ENCODE measurements around the gene PEX16. TPM values are rescaled to one million over a fixed set of nuclear protein-coding genes. Genes with fewer than 3 reads are reported as not detected.
"Not testable (repeated sequence)": the region's sequence is repeated elsewhere in the genome, so short reads cannot be mapped to it uniquely, and the experiment has no call there.

The PEX16 gene
- total and polyA plus RNA-seq, 2 experiments from 2014 or later, result 28.0 to 32.8 TPM

DNA sequence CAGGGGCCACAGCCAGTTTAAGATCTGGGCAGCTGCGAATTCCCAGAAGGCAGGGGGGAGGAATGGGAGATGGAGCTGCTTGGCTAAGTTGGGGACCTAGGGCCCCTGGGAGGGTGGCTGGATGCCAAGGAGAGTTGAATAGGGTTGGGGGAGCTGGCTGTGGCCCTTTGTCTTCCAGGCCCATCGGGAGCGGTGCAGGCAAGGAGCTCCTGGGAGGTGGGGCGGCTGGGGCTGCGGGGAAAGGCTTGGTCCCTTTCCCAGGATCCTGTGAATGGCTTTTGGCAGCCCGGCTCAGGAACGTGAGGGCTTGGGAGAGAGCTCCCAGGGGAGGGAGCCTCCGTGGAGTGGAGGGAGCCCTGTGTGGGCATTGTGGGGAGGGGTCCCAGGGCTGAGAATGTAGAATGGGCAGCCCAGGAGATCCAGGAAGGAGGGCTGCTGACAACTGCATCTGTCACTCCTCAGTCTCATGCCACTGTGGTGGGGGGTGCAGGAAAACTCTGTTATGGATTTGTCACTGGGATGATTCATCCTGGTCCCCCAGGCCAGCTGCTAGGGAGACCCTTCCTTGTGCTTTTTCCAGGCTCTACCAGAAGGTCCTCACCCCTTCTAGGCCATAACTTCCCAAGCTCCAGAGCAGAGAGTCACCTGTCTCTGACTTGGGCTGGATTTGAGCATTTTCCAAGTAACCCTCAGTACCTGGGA, 16.6 kb downstream of the PEX16 start:
- H3K4me1 ChIP-seq (ENCODE audit: insufficient read depth), result peaks cover 6% of the 10 kb centered on the region
- H3K4me2 ChIP-seq, result peak overlapping the region; percentile 93
- peak overlapping the region; percentile 21 for H3K4me3 ChIP-seq
- no peaks in the 10 kb centered on the region for H3K9me2 ChIP-seq (replicated peaks; ENCODE audit: insufficient read depth)
- WGBS (ENCODE audit: low lambda C conversion rate, missing lambda C conversion rate), result 50% methylated on average over 7 of the region's 8 CpGs
- H3K36me3 ChIP-seq (replicated peaks; ENCODE audit: insufficient read depth, low read depth), result no peaks in the 10 kb centered on the region
- no peaks in the 10 kb centered on the region for H3K27me3 ChIP-seq
- no peaks in the 10 kb centered on the region for H3K9me3 ChIP-seq (ENCODE audit: low read depth)
- H3K79me2 ChIP-seq, result no peaks in the 10 kb centered on the region
- no peak overlapping the region for H3K27ac ChIP-seq
- H2AFZ ChIP-seq, result no peak overlapping the region
- TF ChIP-seq, protein P1, sequence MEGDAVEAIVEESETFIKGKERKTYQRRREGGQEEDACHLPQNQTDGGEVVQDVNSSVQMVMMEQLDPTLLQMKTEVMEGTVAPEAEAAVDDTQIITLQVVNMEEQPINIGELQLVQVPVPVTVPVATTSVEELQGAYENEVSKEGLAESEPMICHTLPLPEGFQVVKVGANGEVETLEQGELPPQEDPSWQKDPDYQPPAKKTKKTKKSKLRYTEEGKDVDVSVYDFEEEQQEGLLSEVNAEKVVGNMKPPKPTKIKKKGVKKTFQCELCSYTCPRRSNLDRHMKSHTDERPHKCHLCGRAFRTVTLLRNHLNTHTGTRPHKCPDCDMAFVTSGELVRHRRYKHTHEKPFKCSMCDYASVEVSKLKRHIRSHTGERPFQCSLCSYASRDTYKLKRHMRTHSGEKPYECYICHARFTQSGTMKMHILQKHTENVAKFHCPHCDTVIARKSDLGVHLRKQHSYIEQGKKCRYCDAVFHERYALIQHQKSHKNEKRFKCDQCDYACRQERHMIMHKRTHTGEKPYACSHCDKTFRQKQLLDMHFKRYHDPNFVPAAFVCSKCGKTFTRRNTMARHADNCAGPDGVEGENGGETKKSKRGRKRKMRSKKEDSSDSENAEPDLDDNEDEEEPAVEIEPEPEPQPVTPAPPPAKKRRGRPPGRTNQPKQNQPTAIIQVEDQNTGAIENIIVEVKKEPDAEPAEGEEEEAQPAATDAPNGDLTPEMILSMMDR (IDR thresholded peaks at IDR 0.05; ENCODE audit: poor library complexity), result no peak
- TF ChIP-seq EZH2phosphoT487 (IDR thresholded peaks at IDR 0.05; ENCODE audit: low read depth, severe bottlenecking, unreplicated experiment) (no peak), EZH2 (IDR thresholded peaks at IDR 0.05; ENCODE audit: borderline replicate concordance) (no peak)
- no peak for DNase-seq (ENCODE audit: low spot score)
- no peaks in the 10 kb centered on the region for H4K20me1 ChIP-seq (ENCODE audit: insufficient read depth, poor library complexity, severe bottlenecking)

DNA sequence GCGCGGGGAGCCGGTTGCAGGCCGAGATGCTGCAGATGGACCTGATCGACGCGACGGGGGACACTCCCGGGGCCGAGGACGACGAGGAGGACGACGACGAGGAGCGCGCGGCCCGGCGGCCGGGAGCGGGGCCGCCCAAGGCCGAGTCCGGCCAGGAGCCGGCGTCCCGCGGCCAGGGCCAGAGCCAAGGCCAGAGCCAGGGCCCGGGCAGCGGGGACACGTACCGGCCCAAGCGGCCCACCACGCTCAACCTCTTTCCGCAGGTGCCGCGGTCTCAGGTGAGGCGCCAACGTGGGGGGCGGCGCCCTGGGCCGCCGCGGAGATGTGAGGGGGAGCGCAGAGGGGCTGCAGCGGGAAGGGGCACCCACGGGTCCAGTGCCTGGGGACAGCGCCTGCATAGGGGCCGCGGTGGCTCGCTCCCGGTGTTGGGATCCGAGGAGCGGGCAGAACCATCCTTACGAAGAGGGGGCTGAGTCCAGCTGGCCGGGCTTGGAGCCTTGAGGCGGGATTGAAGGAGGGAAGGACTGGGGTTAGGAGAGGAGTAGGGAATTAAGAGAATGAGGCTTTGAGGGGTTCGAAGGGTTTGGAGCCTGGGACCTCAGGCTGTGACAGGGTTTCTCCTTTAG, 17.4 kb downstream of the PEX16 start:
- H3K4me3 ChIP-seq, result peak overlapping the region; percentile 21
- H4K20me1 ChIP-seq (ENCODE audit: insufficient read depth, poor library complexity, severe bottlenecking); H3K27me3 ChIP-seq; H3K79me2 ChIP-seq; H3K9me3 ChIP-seq (ENCODE audit: low read depth); H3K9me2 ChIP-seq (replicated peaks; ENCODE audit: insufficient read depth); H3K4me1 ChIP-seq (ENCODE audit: insufficient read depth); H3K36me3 ChIP-seq (replicated peaks; ENCODE audit: insufficient read depth, low read depth); H3K27ac ChIP-seq; DNase-seq (ENCODE audit: low spot score): not testable (repeated sequence)
- WGBS (ENCODE audit: low lambda C conversion rate, missing lambda C conversion rate), result 5% methylated on average over 25 of the region's 59 CpGs
- H3K4me2 ChIP-seq, result peak overlapping the region; percentile 93
- peak overlapping the region; percentile 25 for H2AFZ ChIP-seq

DNA sequence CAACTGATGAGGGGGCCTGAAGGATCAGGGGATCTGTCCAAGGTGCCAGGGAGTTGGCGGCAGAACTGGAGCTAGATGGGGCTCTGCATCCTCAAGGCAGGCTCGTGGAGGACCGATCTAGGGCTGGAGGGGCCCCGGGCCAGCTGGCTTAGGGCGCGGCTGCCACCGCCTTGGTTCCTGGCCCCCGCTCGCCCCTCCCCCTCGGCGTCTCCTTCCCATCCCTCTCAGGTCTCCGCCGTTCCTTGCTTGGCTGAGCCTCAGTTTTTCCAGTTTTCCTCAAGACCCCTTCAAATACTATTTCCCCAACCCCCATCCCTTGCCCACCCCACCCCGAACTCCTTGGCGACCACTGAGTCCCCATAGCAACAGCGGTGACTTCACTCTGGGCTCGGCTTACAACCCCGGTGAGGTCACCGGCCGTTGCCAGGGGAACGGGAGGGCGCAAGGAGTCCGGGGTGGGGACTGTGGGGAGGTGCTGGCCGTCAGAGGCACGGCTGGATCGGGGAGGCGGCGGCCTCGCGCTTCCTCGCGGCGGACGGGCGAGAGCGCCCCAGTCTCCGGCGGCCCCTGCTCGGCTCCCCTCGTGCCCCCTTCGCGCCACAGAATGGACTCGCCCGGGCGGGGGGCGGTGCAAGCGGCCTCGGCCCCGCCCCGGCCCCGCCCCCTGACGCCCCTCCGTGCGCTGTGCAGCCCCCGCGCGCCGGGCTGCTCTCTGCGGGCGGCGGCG, 18.1 kb downstream of the PEX16 start:
- no peaks in the 10 kb centered on the region for H3K9me2 ChIP-seq (replicated peaks; ENCODE audit: insufficient read depth)
- peak overlapping the region; percentile 21 for H3K4me3 ChIP-seq
- H3K27ac ChIP-seq, result peak overlapping the region; percentile 77
- H3K27me3 ChIP-seq, result no peaks in the 10 kb centered on the region
- H3K4me2 ChIP-seq, result peak overlapping the region; percentile 93
- peak; percentile 93 for DNase-seq (ENCODE audit: low spot score)
- no peaks in the 10 kb centered on the region for H3K9me3 ChIP-seq (ENCODE audit: low read depth)
- H3K4me1 ChIP-seq (ENCODE audit: insufficient read depth), result peaks cover 6% of the 10 kb centered on the region
- TF ChIP-seq EZH2 (IDR thresholded peaks at IDR 0.05; ENCODE audit: borderline replicate concordance), result no peak
- no peak for TF ChIP-seq EZH2phosphoT487 (IDR thresholded peaks at IDR 0.05; ENCODE audit: low read depth, severe bottlenecking, unreplicated experiment)
- TF ChIP-seq, protein P1 (IDR thresholded peaks at IDR 0.05; ENCODE audit: poor library complexity), result no peak
- H2AFZ ChIP-seq, result peak overlapping the region; percentile 25
- H3K79me2 ChIP-seq, result no peaks in the 10 kb centered on the region
- no peaks in the 10 kb centered on the region for H4K20me1 ChIP-seq (ENCODE audit: insufficient read depth, poor library complexity, severe bottlenecking)
- H3K36me3 ChIP-seq (replicated peaks; ENCODE audit: insufficient read depth, low read depth), result no peaks in the 10 kb centered on the region
- under 1% methylated on average over 35 of the region's 62 CpGs for WGBS (ENCODE audit: low lambda C conversion rate, missing lambda C conversion rate)

DNA sequence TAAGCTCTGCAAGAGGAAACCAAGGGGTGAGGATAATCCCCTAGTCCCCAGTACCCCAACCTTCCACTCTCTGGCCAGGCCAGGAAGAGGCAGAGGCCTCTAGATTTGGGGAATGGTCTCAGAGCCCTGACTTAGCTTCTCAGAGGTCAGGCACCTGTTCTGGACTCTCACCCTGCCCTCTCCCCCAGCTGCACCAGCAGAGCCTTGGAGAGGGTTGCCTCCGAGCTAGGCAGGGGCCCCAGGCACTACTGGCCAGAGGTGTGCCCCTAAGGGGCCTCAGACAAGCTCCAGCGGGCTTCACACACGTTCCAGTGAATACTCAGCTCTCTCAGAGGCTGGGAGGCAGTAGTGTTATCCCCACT, 18.6 kb downstream of the PEX16 start:
- no peaks in the 10 kb centered on the region for H3K79me2 ChIP-seq
- peaks cover 6% of the 10 kb centered on the region for H3K4me1 ChIP-seq (ENCODE audit: insufficient read depth)
- H2AFZ ChIP-seq, result no peak overlapping the region
- TF ChIP-seq, protein P1 (IDR thresholded peaks at IDR 0.05; ENCODE audit: poor library complexity), result no peak
- no peak for TF ChIP-seq EZH2 (IDR thresholded peaks at IDR 0.05; ENCODE audit: borderline replicate concordance)
- no peak for TF ChIP-seq EZH2phosphoT487 (IDR thresholded peaks at IDR 0.05; ENCODE audit: low read depth, severe bottlenecking, unreplicated experiment)
- H3K27me3 ChIP-seq, result no peaks in the 10 kb centered on the region
- no peak for DNase-seq (ENCODE audit: low spot score)
- H3K9me2 ChIP-seq (replicated peaks; ENCODE audit: insufficient read depth), result no peaks in the 10 kb centered on the region
- no peaks in the 10 kb centered on the region for H3K9me3 ChIP-seq (ENCODE audit: low read depth)
- H3K4me3 ChIP-seq, result no peak overlapping the region
- peak overlapping the region; percentile 77 for H3K27ac ChIP-seq
- no peaks in the 10 kb centered on the region for H4K20me1 ChIP-seq (ENCODE audit: insufficient read depth, poor library complexity, severe bottlenecking)
- H3K36me3 ChIP-seq (replicated peaks; ENCODE audit: insufficient read depth, low read depth), result no peaks in the 10 kb centered on the region
- peak overlapping the region; percentile 93 for H3K4me2 ChIP-seq
- 15% methylated on average over 3 of the region's 3 CpGs for WGBS (ENCODE audit: low lambda C conversion rate, missing lambda C conversion rate)
